GM19043 (cell line): ENCODE measurements around the gene SLC1A4.
"Not testable (repeated sequence)": the region's sequence is repeated elsewhere in the genome, so short reads cannot be mapped to it uniquely, and the experiment has no call there.

Experiments
- ATAC-seq: cut with Tn5 transposase; IDR thresholded peaks from one replicate; pipeline ENCODE4 v1.9.1; 2021; ENCODE audit warnings: low read depth; ENCODE audit not compliant: unreplicated experiment

The SLC1A4 gene

DNA sequence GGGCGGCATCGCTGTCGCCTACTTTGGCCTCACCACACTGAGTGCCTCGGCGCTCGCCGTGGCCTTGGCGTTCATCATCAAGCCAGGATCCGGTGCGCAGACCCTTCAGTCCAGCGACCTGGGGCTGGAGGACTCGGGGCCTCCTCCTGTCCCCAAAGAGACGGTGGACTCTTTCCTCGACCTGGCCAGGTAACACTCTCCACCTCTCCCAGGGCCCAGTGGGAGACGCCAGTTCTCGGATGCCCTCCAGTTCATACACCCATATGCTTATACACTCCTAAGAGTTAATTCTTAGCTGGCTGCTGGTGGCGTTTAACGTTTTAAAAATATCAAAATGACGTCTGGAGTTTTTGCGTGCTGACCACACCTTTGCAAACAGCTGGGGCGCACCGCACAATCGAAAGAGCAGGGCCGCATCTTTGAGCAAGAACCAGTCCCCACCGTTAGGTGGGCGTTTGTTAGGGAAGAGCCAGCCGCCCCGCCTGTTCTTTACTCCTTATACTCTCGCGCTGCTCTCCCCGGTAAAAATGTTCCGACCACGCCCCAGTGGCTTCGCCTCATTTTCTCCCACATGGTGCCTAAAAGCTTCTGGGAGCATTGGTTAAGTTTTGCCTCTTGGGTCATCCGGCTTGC lies 899 bp downstream of the SLC1A4 start:
- ATAC-seq: no peak

DNA sequence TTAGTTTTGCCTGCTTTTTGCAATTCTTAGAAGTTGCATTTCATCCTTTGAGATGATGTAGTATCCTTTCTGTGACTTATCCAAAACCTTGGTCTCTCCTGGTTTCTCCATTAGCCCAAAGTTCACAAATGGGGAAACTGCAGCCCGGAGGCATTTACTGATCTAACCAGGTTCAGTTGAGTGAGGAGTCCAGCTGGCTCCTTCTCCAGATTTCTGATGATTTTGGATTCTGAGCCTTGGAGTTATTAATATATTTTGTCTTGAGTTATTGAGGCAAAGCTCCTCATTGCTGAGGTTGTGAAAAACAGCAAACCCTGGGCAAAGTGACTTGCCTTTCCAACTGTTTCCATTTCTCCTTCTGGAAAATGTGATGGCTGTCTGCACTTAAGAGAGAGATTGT lies 1.7 kb downstream of the SLC1A4 start:
- ATAC-seq: no peak

DNA sequence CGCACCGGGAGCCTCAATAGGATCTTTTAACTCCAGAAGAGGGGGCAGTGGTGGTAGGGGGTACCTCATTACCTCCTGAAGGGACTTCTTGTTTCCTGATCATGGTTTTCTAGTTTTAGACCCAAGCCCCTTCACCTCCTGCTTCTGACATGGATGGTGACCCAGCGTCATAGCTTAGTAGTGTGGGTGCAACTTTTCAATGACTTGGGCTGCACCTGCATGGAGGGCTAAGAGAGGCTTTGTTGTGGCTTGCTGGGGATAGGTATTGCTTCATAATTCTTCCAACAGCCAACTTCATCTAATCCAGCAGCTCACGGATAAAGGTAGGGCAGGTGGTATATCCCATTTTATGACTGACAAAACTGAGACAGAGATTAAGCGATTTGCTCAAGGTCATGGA lies 3.0 kb downstream of the SLC1A4 start:
- no peak for ATAC-seq

DNA sequence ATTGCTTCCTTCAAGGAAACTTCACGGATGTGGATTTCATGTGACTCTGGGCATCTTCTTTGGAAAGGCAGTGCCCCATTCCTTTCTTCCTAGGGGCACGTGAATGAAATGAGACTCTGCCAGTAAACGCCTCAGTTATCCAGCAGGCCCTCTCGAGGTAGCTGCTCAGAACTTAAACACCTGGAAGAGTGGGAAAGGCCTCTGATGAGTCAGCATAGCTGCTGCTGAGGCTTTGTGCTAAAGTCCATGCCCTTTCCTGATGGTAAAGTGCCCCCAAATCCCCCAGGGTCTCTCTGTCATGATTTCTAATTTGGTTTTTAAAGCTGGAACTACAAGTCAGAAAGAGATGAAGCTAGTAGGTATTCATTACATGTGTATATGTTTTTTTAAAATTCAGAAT lies 3.8 kb downstream of the SLC1A4 start:
- no peak for ATAC-seq

DNA sequence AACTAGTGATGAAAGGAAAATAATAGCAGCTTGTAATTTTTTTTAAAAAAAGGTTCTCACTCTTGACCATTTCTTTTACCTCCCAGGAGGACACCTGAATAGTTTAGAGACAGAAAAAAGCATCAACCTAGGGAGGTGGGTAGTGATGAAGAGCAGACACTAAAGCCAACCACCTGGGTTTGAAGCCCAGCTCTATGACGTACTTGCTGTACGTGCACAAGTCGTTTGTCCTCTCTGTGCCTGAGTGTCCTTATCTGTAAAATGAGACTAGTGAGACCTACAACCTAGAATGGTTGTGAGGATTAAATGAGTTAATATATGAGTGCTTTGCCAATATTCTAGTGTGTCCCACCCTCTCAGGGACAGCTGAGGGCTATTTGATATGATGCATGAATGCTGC lies 5.8 kb downstream of the SLC1A4 start:
- no peak for ATAC-seq

DNA sequence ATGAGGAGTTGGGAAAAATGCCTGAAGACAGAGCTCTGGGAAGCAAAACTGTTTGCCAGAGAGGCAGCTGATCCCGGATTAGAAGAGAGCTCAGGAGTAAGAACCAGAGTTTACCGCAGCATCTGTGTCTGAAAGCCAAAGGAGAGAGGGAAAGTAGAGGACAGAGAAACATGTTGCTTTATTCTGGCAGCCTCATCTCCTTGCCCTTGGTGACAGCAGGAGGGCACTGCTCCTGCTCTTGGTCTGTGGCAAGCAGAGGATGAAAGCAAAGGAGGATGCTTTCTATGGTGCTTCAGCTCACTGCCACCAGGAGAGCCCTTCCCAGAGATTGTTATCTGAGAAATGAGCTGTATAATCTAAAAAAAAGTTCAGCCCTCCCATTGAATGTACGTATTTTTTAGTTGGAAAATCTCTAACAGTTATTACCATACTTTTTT lies 7.7 kb downstream of the SLC1A4 start:
- no peak for ATAC-seq

DNA sequence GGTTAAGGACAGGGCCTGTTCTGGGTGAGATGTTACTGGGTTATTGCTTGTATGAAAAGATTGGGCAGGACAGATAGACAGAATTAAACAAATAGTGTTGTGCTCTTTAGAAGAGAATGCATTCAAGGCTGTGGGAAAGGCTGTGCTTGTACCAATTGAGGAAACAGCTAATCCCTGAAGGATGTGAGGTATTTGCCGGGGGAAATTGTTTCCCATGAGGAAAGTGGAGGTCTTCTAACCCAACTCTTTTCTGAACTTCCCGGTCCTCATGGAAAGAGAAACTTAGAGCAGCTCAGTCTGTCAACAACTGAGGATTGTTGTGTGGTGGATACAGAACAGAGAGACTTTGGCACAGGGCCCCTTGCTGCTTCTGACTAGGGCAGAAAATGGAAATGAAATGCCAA lies 9.5 kb downstream of the SLC1A4 start:
- no peak for ATAC-seq

DNA sequence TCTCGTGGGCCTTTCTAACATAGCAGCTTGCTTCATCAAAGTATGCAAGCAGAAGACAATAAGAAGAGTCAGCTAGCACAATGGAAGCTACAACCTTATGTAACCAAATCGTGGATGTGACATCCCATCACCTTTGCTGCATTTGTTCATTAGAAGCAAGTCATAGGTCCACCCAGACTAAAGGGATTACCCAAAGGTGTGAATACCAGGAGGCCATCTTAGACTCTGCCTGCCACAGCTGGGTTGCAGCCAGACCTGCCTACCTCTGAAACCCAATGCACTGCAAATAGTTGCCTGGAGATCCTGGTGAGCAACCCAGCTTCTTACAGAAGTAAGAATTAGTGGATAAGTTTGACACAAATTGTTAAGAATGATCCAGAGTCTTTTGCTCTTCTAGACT lies 10.6 kb downstream of the SLC1A4 start:
- ATAC-seq: no peak

DNA sequence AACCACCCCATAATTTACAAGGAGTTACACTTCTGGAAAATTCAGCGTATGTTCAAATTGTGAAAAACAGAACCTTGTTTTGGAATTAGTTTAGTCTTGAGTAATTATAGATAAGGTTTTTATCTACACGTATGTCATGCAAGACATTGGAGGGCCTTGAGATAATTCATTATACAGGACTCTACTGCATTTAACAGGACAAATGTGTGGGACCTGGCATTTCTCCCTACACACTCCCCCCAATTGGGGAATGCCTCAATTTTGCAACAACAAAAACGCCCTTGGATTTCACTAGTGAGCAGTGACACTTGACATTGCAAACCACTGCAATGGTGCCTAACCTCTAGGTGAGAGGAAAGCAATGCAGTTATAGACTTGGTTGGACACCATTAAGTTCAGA lies 11.4 kb downstream of the SLC1A4 start:
- no peak for ATAC-seq

DNA sequence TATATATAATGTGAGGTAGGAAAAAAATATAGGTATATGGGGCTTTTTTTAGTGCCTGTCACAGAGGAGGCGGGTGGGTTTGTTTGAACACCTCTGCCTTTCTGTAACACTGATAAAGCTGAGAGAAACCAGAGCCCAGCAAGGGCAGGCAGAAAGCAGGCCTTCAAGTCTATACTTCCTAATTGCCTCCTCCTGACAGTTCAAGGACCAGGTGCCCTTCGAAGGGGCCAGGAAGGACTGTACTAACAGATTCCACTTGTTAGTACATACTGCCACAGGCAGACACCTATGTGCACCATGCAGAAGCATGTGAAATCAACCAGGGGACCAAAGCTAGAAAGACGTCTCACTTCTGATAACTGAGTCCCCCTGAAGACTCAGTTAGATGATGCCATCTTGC lies 13.8 kb downstream of the SLC1A4 start:
- ATAC-seq: no peak

DNA sequence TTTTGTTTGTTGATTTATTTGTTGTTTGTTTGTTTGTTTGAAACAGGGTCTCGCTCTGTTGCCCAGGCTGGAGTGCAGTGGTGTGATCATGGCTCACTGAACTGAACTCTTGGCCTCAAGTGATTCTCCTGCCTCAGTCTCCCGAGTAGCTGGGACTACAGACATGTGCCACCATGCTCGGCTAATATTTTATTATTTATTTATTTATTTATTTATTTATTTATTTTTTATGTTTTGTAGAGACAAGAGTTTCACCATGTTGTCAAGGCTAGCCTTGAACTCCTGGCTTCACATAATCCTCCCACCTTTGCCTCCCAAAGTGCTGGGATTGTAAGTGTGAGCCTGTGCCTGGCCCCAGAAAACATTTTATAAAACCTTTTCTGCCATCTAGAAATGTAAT lies 15.0 kb downstream of the SLC1A4 start:
- not testable (repeated sequence) for ATAC-seq

DNA sequence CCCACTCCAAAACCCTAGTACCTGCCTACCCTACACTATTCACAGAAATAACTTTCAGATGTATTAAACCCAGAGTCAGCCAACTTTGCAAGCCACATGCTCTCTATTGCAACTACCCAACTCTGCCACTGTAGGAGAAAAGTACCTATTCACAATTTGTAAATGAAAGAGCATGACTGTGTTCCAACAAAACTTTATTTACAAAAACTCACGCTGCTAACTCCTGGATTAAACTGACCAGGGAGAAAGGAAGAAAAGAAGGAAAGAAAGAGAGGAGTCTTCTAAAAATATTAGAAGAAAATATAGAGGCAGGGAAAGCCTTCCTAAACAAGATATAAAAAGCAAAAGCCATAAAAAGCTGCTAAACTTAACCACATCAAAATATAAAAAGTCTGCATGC lies 24.6 kb downstream of the SLC1A4 start:
- ATAC-seq: no peak

DNA sequence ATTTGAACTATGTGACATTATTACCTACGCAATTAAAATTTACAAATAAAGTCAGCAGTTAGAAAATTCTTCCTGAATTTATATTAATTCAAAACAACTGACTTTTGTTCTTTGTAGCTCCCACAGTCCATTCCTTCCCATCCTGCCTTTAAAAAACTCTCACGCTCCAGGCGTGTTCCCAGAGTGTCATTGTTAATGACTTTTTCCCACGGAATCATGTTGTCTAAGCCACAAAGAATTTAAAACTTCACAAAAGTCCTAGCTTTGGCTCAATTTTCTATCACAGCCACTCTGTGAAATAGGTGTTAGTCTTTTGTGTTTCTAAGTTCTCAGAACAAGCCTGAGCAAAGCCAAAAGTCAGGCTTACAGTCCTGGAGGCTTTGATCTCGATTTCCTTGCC lies 26.5 kb downstream of the SLC1A4 start:
- ATAC-seq: no peak

DNA sequence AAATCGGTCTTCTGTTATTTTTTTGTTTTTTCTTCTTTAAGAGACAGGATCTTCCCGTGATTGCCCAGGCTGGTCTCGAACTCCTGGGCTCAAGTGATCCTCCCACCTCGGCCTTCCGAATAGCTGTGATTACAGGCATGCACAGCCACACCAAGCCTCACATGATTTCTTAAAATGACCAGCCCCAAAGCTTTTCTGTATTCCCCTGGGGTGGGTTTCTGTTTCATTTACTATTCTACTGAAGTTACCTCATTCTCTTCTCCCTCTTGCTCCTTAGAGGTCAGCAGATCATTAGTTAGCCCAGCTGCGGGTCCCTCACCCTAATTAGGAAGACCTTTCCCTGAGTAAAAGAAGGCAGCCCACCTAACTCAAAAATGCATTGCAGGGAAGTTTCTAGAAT lies 27.6 kb downstream of the SLC1A4 start:
- ATAC-seq: no peak

DNA sequence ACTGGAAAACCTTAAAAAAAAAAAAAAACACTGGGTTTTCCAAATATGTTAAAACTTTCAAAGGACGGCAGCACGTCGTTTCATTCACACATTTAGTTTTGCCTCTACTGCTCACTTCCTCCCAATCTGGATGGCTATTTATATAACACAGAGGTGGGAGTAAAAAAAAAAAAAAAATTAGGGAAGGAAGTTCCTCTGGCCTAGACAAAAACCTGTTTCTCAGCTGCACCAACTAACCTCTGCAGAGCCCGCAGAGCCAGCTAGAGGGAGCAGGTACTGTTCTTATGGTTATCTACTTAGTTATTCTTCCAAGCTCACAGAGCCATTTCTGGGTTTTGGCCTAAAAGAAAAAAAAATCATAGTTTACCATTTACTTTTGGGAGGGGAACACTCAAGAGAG lies 28.1 kb downstream of the SLC1A4 start:
- ATAC-seq: no peak

DNA sequence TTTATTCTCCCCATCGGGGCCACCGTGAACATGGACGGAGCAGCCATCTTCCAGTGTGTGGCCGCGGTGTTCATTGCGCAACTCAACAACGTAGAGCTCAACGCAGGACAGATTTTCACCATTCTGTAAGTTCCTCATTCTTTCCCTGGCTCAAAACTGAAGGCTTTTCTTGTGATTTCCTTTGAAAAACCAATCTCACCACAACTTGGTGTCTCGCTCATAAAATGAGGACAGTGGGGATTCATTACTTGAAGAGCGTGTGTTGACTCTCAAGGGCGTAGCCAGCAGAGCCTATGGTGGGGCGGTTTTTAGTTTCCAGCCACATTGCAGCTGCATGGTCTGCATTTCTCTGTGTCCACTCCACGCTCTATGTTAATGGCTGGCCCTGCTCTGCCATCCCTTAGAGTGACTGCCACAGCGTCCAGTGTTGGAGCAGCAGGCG lies 29.0 kb downstream of the SLC1A4 start:
- no peak for ATAC-seq

DNA sequence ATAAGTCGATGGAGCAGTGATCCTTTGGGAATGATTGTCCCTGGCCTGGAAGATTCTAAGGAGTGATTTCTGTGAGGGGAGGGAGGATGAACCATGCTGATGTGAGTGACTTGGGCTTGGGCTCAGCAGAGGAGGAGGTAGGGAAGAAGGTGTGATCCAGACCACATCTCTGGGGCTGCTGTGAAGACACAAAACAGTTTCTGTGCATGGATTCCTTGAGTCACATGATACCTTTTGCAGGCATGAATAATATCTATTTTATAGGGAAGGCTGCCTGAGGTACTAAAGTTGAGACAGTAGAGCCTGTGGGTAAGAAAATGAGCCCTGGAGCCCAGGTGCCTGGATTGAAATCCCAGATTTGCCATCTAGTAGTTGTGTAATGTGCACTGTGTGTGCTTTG lies 29.8 kb downstream of the SLC1A4 start:
- ATAC-seq: no peak

DNA sequence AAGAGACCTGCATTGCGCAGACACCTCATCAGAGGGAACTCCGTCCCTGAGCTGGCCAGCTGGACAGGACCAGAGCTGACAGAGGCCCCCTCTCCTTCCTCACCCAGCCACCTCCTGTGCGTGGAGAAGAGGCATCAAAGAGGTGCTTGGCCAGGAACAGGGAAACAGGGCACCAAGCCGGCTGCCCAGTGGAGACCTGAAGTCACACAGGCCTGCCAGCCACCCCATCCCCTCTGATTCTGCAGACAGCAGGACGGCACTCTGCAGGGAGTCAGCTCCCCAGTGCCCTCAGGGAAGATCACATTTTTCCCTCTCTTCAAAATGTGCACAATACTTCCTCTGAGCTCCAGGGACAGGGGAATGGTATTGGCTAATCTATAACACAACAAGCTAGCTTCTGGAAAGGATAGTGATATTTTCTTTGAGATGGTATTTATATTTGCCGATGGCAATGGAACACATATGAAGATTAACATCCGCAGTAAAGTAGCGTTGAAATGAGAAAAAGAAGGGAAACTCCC lies 30.5 kb downstream of the SLC1A4 start:
- no peak for ATAC-seq

DNA sequence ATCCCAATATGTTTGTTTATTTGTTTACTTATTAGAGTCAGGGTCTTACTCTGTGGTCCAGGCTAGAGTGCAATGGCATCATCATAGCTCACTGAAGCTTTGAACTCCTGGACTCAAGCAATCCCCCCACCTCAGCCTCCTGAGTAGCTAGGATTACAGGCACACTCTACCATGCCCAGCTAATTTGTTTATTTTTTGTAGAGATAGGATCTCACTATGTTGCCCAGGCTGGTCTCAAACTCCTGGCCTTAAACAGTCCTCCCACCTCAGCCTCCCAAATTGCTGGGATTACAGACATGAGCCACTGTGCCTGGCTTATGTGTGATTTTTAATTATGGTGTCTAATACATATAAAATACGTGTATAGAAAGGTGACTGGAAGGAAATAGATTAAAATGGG lies 31.1 kb downstream of the SLC1A4 start:
- ATAC-seq: not testable (repeated sequence)

DNA sequence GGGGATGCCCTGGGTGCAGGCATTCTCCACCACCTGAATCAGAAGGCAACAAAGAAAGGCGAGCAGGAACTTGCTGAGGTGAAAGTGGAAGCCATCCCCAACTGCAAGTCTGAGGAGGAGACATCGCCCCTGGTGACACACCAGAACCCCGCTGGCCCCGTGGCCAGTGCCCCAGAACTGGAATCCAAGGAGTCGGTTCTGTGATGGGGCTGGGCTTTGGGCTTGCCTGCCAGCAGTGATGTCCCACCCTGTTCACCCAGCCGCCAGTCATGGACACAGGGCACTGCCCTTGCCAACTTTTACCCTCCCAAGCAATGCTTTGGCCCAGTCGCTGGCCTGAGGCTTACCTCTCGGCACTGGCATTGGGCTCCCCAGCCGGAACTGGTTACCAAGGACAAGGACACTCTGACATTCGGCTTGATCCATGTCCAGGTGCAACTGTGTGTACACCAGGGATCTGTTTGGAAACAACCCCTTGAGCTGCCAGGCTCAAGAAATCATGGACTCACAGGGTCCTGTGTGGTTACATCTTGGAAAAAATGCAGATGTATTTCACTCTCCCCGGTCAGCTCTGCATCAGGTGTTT lies 31.8 kb downstream of the SLC1A4 start:
- ATAC-seq: no peak

DNA sequence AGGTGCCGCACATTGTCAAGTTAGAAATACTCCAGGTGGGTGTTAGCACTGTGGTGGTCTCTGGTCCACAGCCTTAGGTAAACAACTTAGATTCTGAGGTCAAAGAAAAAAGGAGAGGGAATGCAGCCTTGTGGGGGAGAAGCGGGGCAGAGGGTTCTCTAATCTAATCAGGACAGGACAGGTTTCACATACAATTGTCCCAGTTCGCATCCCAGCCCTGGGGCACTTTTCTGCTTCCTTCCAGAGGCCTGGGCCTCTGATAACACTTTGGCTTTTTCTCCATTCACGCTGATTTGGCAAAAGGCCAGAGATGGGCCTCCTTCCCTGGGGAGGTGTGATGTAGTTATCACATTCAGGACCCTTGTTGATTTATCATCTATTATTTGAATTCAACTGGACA lies 32.5 kb downstream of the SLC1A4 start:
- no peak for ATAC-seq

DNA sequence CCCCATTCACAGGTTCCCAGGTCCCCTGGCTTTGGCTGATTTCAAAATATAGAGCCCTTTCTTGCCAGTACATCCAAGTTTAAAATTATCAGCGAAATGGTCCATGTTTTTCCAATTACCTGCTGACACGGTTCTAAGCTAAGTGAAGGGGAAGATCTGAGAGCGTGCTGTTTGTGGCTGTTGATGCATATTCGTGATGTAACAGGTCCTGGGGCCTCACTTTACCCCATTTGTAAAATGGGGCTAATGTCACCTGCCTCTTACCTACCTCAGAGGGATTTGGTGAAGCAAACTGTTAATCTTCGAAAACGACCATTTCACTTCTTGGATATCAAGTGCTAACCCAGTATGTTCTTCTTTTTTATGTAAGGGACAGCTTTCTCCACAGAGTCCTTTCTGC lies 33.0 kb downstream of the SLC1A4 start:
- ATAC-seq: no peak

DNA sequence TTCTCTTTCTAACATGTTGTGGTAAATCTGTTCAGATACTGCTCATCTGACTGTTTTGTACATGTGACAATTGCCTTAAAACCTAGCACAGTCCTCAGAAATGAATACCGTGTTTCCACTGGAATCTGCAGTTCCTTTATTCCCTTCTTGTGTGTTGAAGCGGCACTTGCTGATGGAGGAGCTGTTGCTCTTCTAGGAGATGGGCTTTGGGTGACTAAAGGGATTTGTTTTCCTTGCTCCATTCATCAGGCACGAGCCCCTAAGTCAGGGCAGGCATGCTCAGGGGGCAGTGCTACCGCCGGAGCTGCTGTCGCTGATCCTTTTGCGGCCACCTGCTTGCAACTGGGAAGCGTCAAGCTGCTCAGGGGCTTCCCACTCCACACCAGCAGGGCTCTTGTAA lies 34.5 kb downstream of the SLC1A4 start:
- ATAC-seq: no peak
